ENCODE results near the gene PRKAG2.

PRKAG2 gene

GRCh38 chr7:151813445-151813844, 63.5 kb downstream of the PRKAG2 start:
- no peaks in the 10 kb centered on the region for H3K27me3 ChIP-seq (ENCODE audit: control insufficient read depth in 5 of 5, insufficient read depth in 4 of 5, low read length in 5 of 5)
- H3K4me1 ChIP-seq (ENCODE audit: control insufficient read depth in 5 of 5, insufficient read depth in 5 of 5, low read length in 5 of 5), result no peaks in the 10 kb centered on the region
- no peaks in the 10 kb centered on the region for H3K9me3 ChIP-seq (ENCODE audit: control insufficient read depth in 5 of 5, low read length in 5 of 5)
- H3K4me3 ChIP-seq (ENCODE audit: low read depth in 1 of 5, low read length in 5 of 5), result no peak overlapping the region
- H3K27ac ChIP-seq (ENCODE audit: low read depth, low read length), result no peak overlapping the region
- H3K9ac ChIP-seq (ENCODE audit: low read length in 5 of 5), result no peak overlapping the region
- peaks cover 0 to 5% (median 0%) of the 10 kb centered on the region in 5 donors for H3K36me3 ChIP-seq (ENCODE audit: control insufficient read depth in 5 of 5, insufficient read depth in 5 of 5, low read length in 5 of 5)

GRCh38 chr7:151812967-151813366, 63.9 kb downstream of the PRKAG2 start:
- H3K9ac ChIP-seq (ENCODE audit: low read length in 5 of 5), result no peak overlapping the region
- H3K27me3 ChIP-seq (ENCODE audit: control insufficient read depth in 5 of 5, insufficient read depth in 4 of 5, low read length in 5 of 5), result no peaks in the 10 kb centered on the region
- no peak overlapping the region for H3K27ac ChIP-seq (ENCODE audit: low read depth, low read length)
- H3K4me3 ChIP-seq (ENCODE audit: low read depth in 1 of 5, low read length in 5 of 5), result no peak overlapping the region
- H3K9me3 ChIP-seq (ENCODE audit: control insufficient read depth in 5 of 5, low read length in 5 of 5), result no peaks in the 10 kb centered on the region
- H3K4me1 ChIP-seq (ENCODE audit: control insufficient read depth in 5 of 5, insufficient read depth in 5 of 5, low read length in 5 of 5), result no peaks in the 10 kb centered on the region
- peaks cover 0 to 5% (median 0%) of the 10 kb centered on the region in 5 donors for H3K36me3 ChIP-seq (ENCODE audit: control insufficient read depth in 5 of 5, insufficient read depth in 5 of 5, low read length in 5 of 5)

GRCh38 chr7:151810441-151811232, 66.3 kb downstream of the PRKAG2 start:
- Histone ChIP-seq H3K9me3 (ENCODE audit: control insufficient read depth in 5 of 5, low read length in 5 of 5) (no peaks in the 10 kb centered on the region), H3K4me1 (ENCODE audit: control insufficient read depth in 5 of 5, insufficient read depth in 5 of 5, low read length in 5 of 5) (peaks cover 2 to 12% (median 5%) of the 10 kb centered on the region in 5 donors), H3K9ac (ENCODE audit: low read length in 5 of 5) (no peak overlapping the region), H3K27ac (ENCODE audit: low read depth, low read length) (no peak overlapping the region), H3K27me3 (ENCODE audit: control insufficient read depth in 5 of 5, insufficient read depth in 4 of 5, low read length in 5 of 5) (no peaks in the 10 kb centered on the region), H3K36me3 (ENCODE audit: control insufficient read depth in 5 of 5, insufficient read depth in 5 of 5, low read length in 5 of 5) (peaks cover 0 to 5% (median 0%) of the 10 kb centered on the region in 5 donors), H3K4me3 (ENCODE audit: low read depth in 1 of 5, low read length in 5 of 5) (no peak overlapping the region)

GRCh38 chr7:151809864-151810170, 67.1 kb downstream of the PRKAG2 start:
- no peak overlapping the region for H3K9ac ChIP-seq (ENCODE audit: low read length in 5 of 5)
- H3K27ac ChIP-seq (ENCODE audit: low read depth, low read length), result no peak overlapping the region

GRCh38 chr7:151809146-151809863, 67.6 kb downstream of the PRKAG2 start:
- H3K4me1 ChIP-seq (ENCODE audit: control insufficient read depth in 5 of 5, insufficient read depth in 5 of 5, low read length in 5 of 5), result peaks cover 2 to 12% (median 5%) of the 10 kb centered on the region in 5 donors
- H3K9ac ChIP-seq (ENCODE audit: low read length in 5 of 5), result no peak overlapping the region
- no peak overlapping the region for H3K27ac ChIP-seq (ENCODE audit: low read depth, low read length)
- H3K27me3 ChIP-seq (ENCODE audit: control insufficient read depth in 5 of 5, insufficient read depth in 4 of 5, low read length in 5 of 5), result no peaks in the 10 kb centered on the region
- H3K9me3 ChIP-seq (ENCODE audit: control insufficient read depth in 5 of 5, low read length in 5 of 5), result peaks cover 0 to 4% (median 0%) of the 10 kb centered on the region in 5 donors
- H3K36me3 ChIP-seq (ENCODE audit: control insufficient read depth in 5 of 5, insufficient read depth in 5 of 5, low read length in 5 of 5), result peaks cover 0 to 4% (median 2%) of the 10 kb centered on the region in 5 donors
- no peak overlapping the region for H3K4me3 ChIP-seq (ENCODE audit: low read depth in 1 of 5, low read length in 5 of 5)

More at GRCh38 chr7:151809864-151810170, 67.1 kb downstream of the PRKAG2 start:
- Histone ChIP-seq H3K27me3 (ENCODE audit: control insufficient read depth in 5 of 5, insufficient read depth in 4 of 5, low read length in 5 of 5) (no peaks in the 10 kb centered on the region), H3K4me1 (ENCODE audit: control insufficient read depth in 5 of 5, insufficient read depth in 5 of 5, low read length in 5 of 5) (peaks cover 2 to 12% (median 5%) of the 10 kb centered on the region in 5 donors), H3K9me3 (ENCODE audit: control insufficient read depth in 5 of 5, low read length in 5 of 5) (peaks cover 0 to 3% (median 0%) of the 10 kb centered on the region in 5 donors), H3K4me3 (ENCODE audit: low read depth in 1 of 5, low read length in 5 of 5) (no peak overlapping the region), H3K36me3 (ENCODE audit: control insufficient read depth in 5 of 5, insufficient read depth in 5 of 5, low read length in 5 of 5) (peaks cover 0 to 5% (median 0%) of the 10 kb centered on the region in 5 donors)

- Histone ChIP-seq H3K9me3 (ENCODE audit: control insufficient read depth in 5 of 5, low read length in 5 of 5) (peaks cover 0 to 4% (median 0%) of the 10 kb centered on the region in 5 donors), H3K36me3 (ENCODE audit: control insufficient read depth in 5 of 5, insufficient read depth in 5 of 5, low read length in 5 of 5) (peaks cover 0 to 4% (median 2%) of the 10 kb centered on the region in 5 donors), H3K27me3 (ENCODE audit: control insufficient read depth in 5 of 5, insufficient read depth in 4 of 5, low read length in 5 of 5) (no peaks in the 10 kb centered on the region), H3K4me3 (ENCODE audit: low read depth in 1 of 5, low read length in 5 of 5) (no peak overlapping the region), H3K4me1 (ENCODE audit: control insufficient read depth in 5 of 5, insufficient read depth in 5 of 5, low read length in 5 of 5) (peaks cover 2 to 12% (median 5%) of the 10 kb centered on the region in 5 donors), H3K27ac (ENCODE audit: low read depth, low read length) (no peak overlapping the region), H3K9ac (ENCODE audit: low read length in 5 of 5) (no peak overlapping the region)
Observed at GRCh38 chr7:151808400-151809145, 68.3 kb downstream of the PRKAG2 start.

GRCh38 chr7:151807846-151808245, 69.1 kb downstream of the PRKAG2 start:
- H3K27ac ChIP-seq (ENCODE audit: low read depth, low read length), result no peak overlapping the region
- peaks cover 0 to 4% (median 2%) of the 10 kb centered on the region in 5 donors for H3K36me3 ChIP-seq (ENCODE audit: control insufficient read depth in 5 of 5, insufficient read depth in 5 of 5, low read length in 5 of 5)
- peaks cover 2 to 12% (median 5%) of the 10 kb centered on the region in 5 donors for H3K4me1 ChIP-seq (ENCODE audit: control insufficient read depth in 5 of 5, insufficient read depth in 5 of 5, low read length in 5 of 5)
- H3K4me3 ChIP-seq (ENCODE audit: low read depth in 1 of 5, low read length in 5 of 5), result no peak overlapping the region
- no peak overlapping the region for H3K9ac ChIP-seq (ENCODE audit: low read length in 5 of 5)
- no peaks in the 10 kb centered on the region for H3K27me3 ChIP-seq (ENCODE audit: control insufficient read depth in 5 of 5, insufficient read depth in 4 of 5, low read length in 5 of 5)
- peaks cover 0 to 4% (median 0%) of the 10 kb centered on the region in 5 donors for H3K9me3 ChIP-seq (ENCODE audit: control insufficient read depth in 5 of 5, low read length in 5 of 5)

- Histone ChIP-seq H3K27ac (ENCODE audit: low read depth, low read length) (no peak overlapping the region), H3K4me3 (ENCODE audit: low read depth in 1 of 5, low read length in 5 of 5) (no peak overlapping the region), H3K36me3 (ENCODE audit: control insufficient read depth in 5 of 5, insufficient read depth in 5 of 5, low read length in 5 of 5) (peaks cover 0 to 4% (median 2%) of the 10 kb centered on the region in 5 donors), H3K9ac (ENCODE audit: low read length in 5 of 5) (no peak overlapping the region), H3K27me3 (ENCODE audit: control insufficient read depth in 5 of 5, insufficient read depth in 4 of 5, low read length in 5 of 5) (no peaks in the 10 kb centered on the region), H3K4me1 (ENCODE audit: control insufficient read depth in 5 of 5, insufficient read depth in 5 of 5, low read length in 5 of 5) (peaks cover 2 to 15% (median 5%) of the 10 kb centered on the region in 5 donors), H3K9me3 (ENCODE audit: control insufficient read depth in 5 of 5, low read length in 5 of 5) (peaks cover 0 to 4% (median 0%) of the 10 kb centered on the region in 5 donors)
Observed at GRCh38 chr7:151806952-151807775, 69.8 kb downstream of the PRKAG2 start.

GRCh38 chr7:151806204-151806603, 70.7 kb downstream of the PRKAG2 start:
- Histone ChIP-seq H3K9ac (ENCODE audit: low read length in 5 of 5) (no peak overlapping the region), H3K4me3 (ENCODE audit: low read depth in 1 of 5, low read length in 5 of 5) (no peak overlapping the region), H3K9me3 (ENCODE audit: control insufficient read depth in 5 of 5, low read length in 5 of 5) (peaks cover 0 to 4% (median 0%) of the 10 kb centered on the region in 5 donors), H3K36me3 (ENCODE audit: control insufficient read depth in 5 of 5, insufficient read depth in 5 of 5, low read length in 5 of 5) (peaks cover 0 to 4% (median 0%) of the 10 kb centered on the region in 5 donors), H3K4me1 (ENCODE audit: control insufficient read depth in 5 of 5, insufficient read depth in 5 of 5, low read length in 5 of 5) (peaks cover 2 to 25% (median 14%) of the 10 kb centered on the region in 5 donors), H3K27ac (ENCODE audit: low read depth, low read length) (no peak overlapping the region), H3K27me3 (ENCODE audit: control insufficient read depth in 5 of 5, insufficient read depth in 4 of 5, low read length in 5 of 5) (no peaks in the 10 kb centered on the region)
